OCI-LY7 (cell line): Measurements from ENCODE around the gene ULK4. TPM values are rescaled to one million over a fixed set of nuclear protein-coding genes. Genes with fewer than 3 reads are reported as not detected.

ENCODE experiments used
- BruUV-seq: library from RNA; stranded (reverse); fragments of 400-500 nt; replicated peaks from 2 replicates; lab custom pipeline; 2021; lab: Mats Ljungman, UMichigan
- CTCF ChIA-PET: fragments of 300-600 bp; sonication (Branson Sonifier 250); formaldehyde crosslinking; loops from one replicate; lab custom pipeline; 2022; ENCODE audit warnings: antibody characterized with exemption; ENCODE audit not compliant: unreplicated experiment; lab: Charles Lee
- POLR2A ChIA-PET: fragments of 300-600 bp; sonication (Branson Sonifier 250); formaldehyde crosslinking; loops from one replicate; lab custom pipeline; 2022; ENCODE audit warnings: antibody characterized with exemption; lab: Charles Lee
- DNase-seq: peaks from one replicate; pipeline ENCODE4 v3.0.0-alpha.2; 2015; ENCODE audit warnings: low spot score
- H2AFZ ChIP-seq: fragments of 200-600 bp; sonication (generic), shearing (Covaris generic); 2 replicates; pipeline ENCODE4 v1.6.1; 2014; ENCODE audit warnings: mild to moderate bottlenecking, antibody characterized with exemption, low read length, moderate library complexity
- H3K27ac ChIP-seq: fragments of 200-600 bp; sonication (generic); 2 replicates; pipeline ENCODE4 v1.5.1; 2014; ENCODE audit warnings: mixed run types, low read depth, mild to moderate bottlenecking, moderate library complexity, low read length, inconsistent platforms; ENCODE audit not compliant: poor library complexity, severe bottlenecking
- H3K36me3 ChIP-seq: fragments of 200-600 bp; sonication (generic); 2 replicates; pipeline ENCODE4 v1.6.1; 2014; ENCODE audit warnings: mild to moderate bottlenecking, antibody characterized with exemption, low read length, moderate library complexity, mixed read lengths; ENCODE audit not compliant: insufficient read depth
- H3K4me1 ChIP-seq: fragments of 200-600 bp; sonication (generic); 2 replicates; pipeline ENCODE4 v1.5.1; 2014; ENCODE audit warnings: mild to moderate bottlenecking, low read length; ENCODE audit not compliant: insufficient read depth, poor library complexity, severe bottlenecking
- H3K4me2 ChIP-seq: fragments of 200-600 bp; sonication (generic); 2 replicates; pipeline ENCODE4 v1.6.1; 2014; ENCODE audit warnings: mild to moderate bottlenecking, low read length
- H3K4me3 ChIP-seq: fragments of 200-600 bp; sonication (generic); 2 replicates; pipeline ENCODE4 v1.5.1; 2014; ENCODE audit warnings: mild to moderate bottlenecking, low read depth, low read length; ENCODE audit not compliant: poor library complexity, severe bottlenecking
- H3K79me2 ChIP-seq: fragments of 200-600 bp; sonication (generic); 2 replicates; pipeline ENCODE4 v1.6.1; 2016; ENCODE audit warnings: low read depth, mild to moderate bottlenecking, low read length, moderate library complexity, mixed read lengths; ENCODE audit not compliant: insufficient read depth
- H3K9me2 ChIP-seq: fragments of 200-600 bp; sonication (generic); 2 replicates; pipeline ENCODE4 v1.6.1; 2016; ENCODE audit warnings: mild to moderate bottlenecking, low read length, mixed read lengths; ENCODE audit not compliant: insufficient read depth
- H3K9me3 ChIP-seq: fragments of 200-600 bp; sonication (generic); 2 replicates; pipeline ENCODE4 v1.6.1; 2014; ENCODE audit warnings: mild to moderate bottlenecking, mixed run types, low read length, mixed read lengths
- H4K20me1 ChIP-seq: fragments of 200-600 bp; sonication (generic); 2 replicates; pipeline ENCODE4 v1.6.1; 2014; ENCODE audit warnings: mild to moderate bottlenecking, antibody characterized with exemption, low read length, moderate library complexity, mixed read lengths; ENCODE audit not compliant: insufficient read depth
- CTCF ChIP-seq: fragments of 200-600 bp; sonication (generic); conservative IDR thresholded peaks from 2 replicates; pipeline ENCODE4 v1.5.1; 2014; ENCODE audit warnings: mild to moderate bottlenecking, antibody characterized with exemption, low read length, moderate library complexity, mixed read lengths
- EZH2phosphoT487 ChIP-seq: fragments of 200-600 bp; sonication (generic); IDR thresholded peaks from 2 replicates; pipeline ENCODE4 v1.6.1; 2018; ENCODE audit warnings: low read depth, borderline replicate concordance, mild to moderate bottlenecking, mixed run types, antibody characterized with exemption, low read length, moderate library complexity, mixed read lengths
- intact Hi-C: fragments of 100-400 bp; cut with micrococcal nuclease; formaldehyde crosslinking; loops from one replicate; pipeline ENCODE4 v1.10.0; 2022; ENCODE audit not compliant: unreplicated experiment
- total RNA-seq, 2 experiments: library from RNA; depleted of rRNA in 1 of 2; stranded (reverse); fragments of >200 nt in 1 of 2; shearing (Covaris generic) in 1 of 2; gene quantifications; 2 replicates each; pipeline ENCODE4 v1.2.3, GENCODE V29; 2014 to 2022

The ULK4 gene
- total RNA-seq, 2 experiments from 2014 or later, result 18.9 to 21.0 TPM

- Histone ChIP-seq H3K36me3 (no peaks in the 10 kb centered on the region), H3K79me2 (no peaks in the 10 kb centered on the region), H3K4me2 (no peak overlapping the region), H3K9me2 (no peaks in the 10 kb centered on the region), H3K4me3 (no peak overlapping the region), H2AFZ (no peak overlapping the region), H3K27ac (no peak overlapping the region), H4K20me1 (no peaks in the 10 kb centered on the region), H3K4me1 (no peaks in the 10 kb centered on the region), H3K9me3 (no peaks in the 10 kb centered on the region)
- POLR2A ChIA-PET, result no interaction called here
- intact Hi-C loops, result no loop called here
- TF ChIP-seq CTCF, result no peak
- no peak for TF ChIP-seq EZH2phosphoT487
- no peak for DNase-seq
- BruUV-seq, result no TSS peak
- CTCF ChIA-PET, result no interaction called here
Observed at GRCh38 chr3:41688595-41689380, 273.1 kb downstream of the ULK4 start.

- ChIA-PET POLR2A (no interaction called here), CTCF (no interaction called here)
Observed at GRCh38 chr3:41684797-41685735, 276.8 kb downstream of the ULK4 start.

GRCh38 chr3:41683666-41684350 lies 278.1 kb downstream of the ULK4 start:
- Histone ChIP-seq H3K4me3 (no peak overlapping the region), H2AFZ (no peak overlapping the region), H3K9me2 (no peaks in the 10 kb centered on the region), H4K20me1 (no peaks in the 10 kb centered on the region), H3K27ac (no peak overlapping the region), H3K4me2 (no peak overlapping the region), H3K9me3 (no peaks in the 10 kb centered on the region), H3K4me1 (no peaks in the 10 kb centered on the region), H3K79me2 (no peaks in the 10 kb centered on the region), H3K36me3 (no peaks in the 10 kb centered on the region)
- TF ChIP-seq CTCF (no peak), EZH2phosphoT487 (no peak)
- DNase-seq, result no peak
- intact Hi-C loops, result no loop called here
- POLR2A ChIA-PET, result interaction anchor here (0.5 kb wide), 1 partner anchor 111 kb away, joined by 3 read pairs; no protein-coding TSS in a partner anchor
- BruUV-seq, result no TSS peak
- CTCF ChIA-PET, result no interaction called here

More at GRCh38 chr3:41684797-41685735, 276.8 kb downstream of the ULK4 start:
- H2AFZ ChIP-seq, result no peak overlapping the region
- H3K9me2 ChIP-seq, result no peaks in the 10 kb centered on the region
- H3K79me2 ChIP-seq, result no peaks in the 10 kb centered on the region
- no peaks in the 10 kb centered on the region for H3K36me3 ChIP-seq
- H4K20me1 ChIP-seq, result no peaks in the 10 kb centered on the region
- H3K4me3 ChIP-seq, result no peak overlapping the region
- no peak overlapping the region for H3K27ac ChIP-seq
- no TSS peak for BruUV-seq
- TF ChIP-seq EZH2phosphoT487, result no peak
- no peaks in the 10 kb centered on the region for H3K9me3 ChIP-seq
- H3K4me1 ChIP-seq, result no peaks in the 10 kb centered on the region
- DNase-seq, result no peak
- intact Hi-C loops, result no loop called here
- H3K4me2 ChIP-seq, result no peak overlapping the region
